Measurements from ENCODE around the gene DNM2. TPM values are rescaled to one million over a fixed set of nuclear protein-coding genes. Genes with fewer than 3 reads are reported as not detected.
"Not testable (repeated sequence)": the region's sequence is repeated elsewhere in the genome, so short reads cannot be mapped to it uniquely, and the experiment has no call there.

The DNM2 gene
- total RNA-seq, 1 donor from 2014 or later = 102 TPM

GRCh38 chr19:10852941-10853340 is 135.1 kb downstream of the DNM2 start:
- Histone ChIP-seq H3K36me3 (ENCODE audit: control insufficient read depth, insufficient read depth, low read length) (no peaks in the 10 kb centered on the region), H3K4me3 (ENCODE audit: low read depth, low read length) (no peak overlapping the region), H3K27me3 (ENCODE audit: control insufficient read depth, insufficient read depth, low read length) (no peaks in the 10 kb centered on the region)
- TF ChIP-seq CTCF (IDR thresholded peaks at IDR 0.05; ENCODE audit: insufficient read depth, low read length, poor library complexity, severe bottlenecking) = no peak
- no peak for DNase-seq (ENCODE audit: low read depth)

- no peak for TF ChIP-seq CTCF (IDR thresholded peaks at IDR 0.05; ENCODE audit: insufficient read depth, low read length, poor library complexity, severe bottlenecking)
- Histone ChIP-seq H3K27me3 (ENCODE audit: control insufficient read depth, insufficient read depth, low read length) (no peaks in the 10 kb centered on the region), H3K4me3 (ENCODE audit: low read depth, low read length) (no peak overlapping the region), H3K36me3 (ENCODE audit: control insufficient read depth, insufficient read depth, low read length) (no peaks in the 10 kb centered on the region)
- DNase-seq (ENCODE audit: low read depth) = no peak
Observed at GRCh38 chr19:10854350-10855089, 136.6 kb downstream of the DNM2 start.

GRCh38 chr19:10855879-10856522 is 138.1 kb downstream of the DNM2 start:
- H3K27me3 ChIP-seq (ENCODE audit: control insufficient read depth, insufficient read depth, low read length) = no peaks in the 10 kb centered on the region
- H3K4me3 ChIP-seq (ENCODE audit: low read depth, low read length) = no peak overlapping the region
- DNase-seq (ENCODE audit: low read depth) = no peak
- peak; percentile 53 for TF ChIP-seq CTCF (IDR thresholded peaks at IDR 0.05; ENCODE audit: insufficient read depth, low read length, poor library complexity, severe bottlenecking)
- no peaks in the 10 kb centered on the region for H3K36me3 ChIP-seq (ENCODE audit: control insufficient read depth, insufficient read depth, low read length)

GRCh38 chr19:10856899-10857298 is 139.0 kb downstream of the DNM2 start:
- not testable (repeated sequence) for DNase-seq (ENCODE audit: low read depth); H3K27me3 ChIP-seq (ENCODE audit: control insufficient read depth, insufficient read depth, low read length); H3K36me3 ChIP-seq (ENCODE audit: control insufficient read depth, insufficient read depth, low read length); H3K4me3 ChIP-seq (ENCODE audit: low read depth, low read length)

GRCh38 chr19:10858204-10858828 is 140.4 kb downstream of the DNM2 start:
- Histone ChIP-seq H3K4me3 (ENCODE audit: low read depth, low read length) (no peak overlapping the region), H3K36me3 (ENCODE audit: control insufficient read depth, insufficient read depth, low read length) (no peaks in the 10 kb centered on the region), H3K27me3 (ENCODE audit: control insufficient read depth, insufficient read depth, low read length) (no peaks in the 10 kb centered on the region)
- no peak for DNase-seq (ENCODE audit: low read depth)
- peak; percentile 80 for TF ChIP-seq CTCF (IDR thresholded peaks at IDR 0.05; ENCODE audit: insufficient read depth, low read length, poor library complexity, severe bottlenecking)

GRCh38 chr19:10861103-10861651 is 143.3 kb downstream of the DNM2 start:
- no peaks in the 10 kb centered on the region for H3K27me3 ChIP-seq (ENCODE audit: control insufficient read depth, insufficient read depth, low read length)
- DNase-seq (ENCODE audit: low read depth) = no peak
- no peaks in the 10 kb centered on the region for H3K36me3 ChIP-seq (ENCODE audit: control insufficient read depth, insufficient read depth, low read length)
- no peak overlapping the region for H3K4me3 ChIP-seq (ENCODE audit: low read depth, low read length)
- TF ChIP-seq CTCF (IDR thresholded peaks at IDR 0.05; ENCODE audit: insufficient read depth, low read length, poor library complexity, severe bottlenecking) = peak; percentile 47

Data from kidney epithelial cell (primary cell).